KOPT-K1 (cell line): ENCODE data around the gene CLSTN2.

Experiments used
- H3K27ac ChIP-seq: fragments of 200-600 bp; sonication (generic); 2 replicates; pipeline ENCODE4 v1.5.1; 2016; ENCODE audit warnings: antibody characterized with exemption, mild to moderate bottlenecking, low read depth, low read length; ENCODE audit not compliant: poor library complexity, severe bottlenecking
- H3K36me3 ChIP-seq: fragments of 200-600 bp; sonication (generic); 2 replicates; pipeline ENCODE4 v1.5.1; 2017; ENCODE audit warnings: antibody characterized with exemption, mild to moderate bottlenecking, low read length, moderate library complexity; ENCODE audit not compliant: insufficient read depth
- H3K9me3 ChIP-seq: fragments of 200-600 bp; sonication (generic); 2 replicates; pipeline ENCODE4 v1.5.1; 2017; ENCODE audit warnings: antibody characterized with exemption, low read length, mild to moderate bottlenecking; ENCODE audit not compliant: insufficient read depth, poor library complexity, severe bottlenecking

Gene CLSTN2

DNA sequence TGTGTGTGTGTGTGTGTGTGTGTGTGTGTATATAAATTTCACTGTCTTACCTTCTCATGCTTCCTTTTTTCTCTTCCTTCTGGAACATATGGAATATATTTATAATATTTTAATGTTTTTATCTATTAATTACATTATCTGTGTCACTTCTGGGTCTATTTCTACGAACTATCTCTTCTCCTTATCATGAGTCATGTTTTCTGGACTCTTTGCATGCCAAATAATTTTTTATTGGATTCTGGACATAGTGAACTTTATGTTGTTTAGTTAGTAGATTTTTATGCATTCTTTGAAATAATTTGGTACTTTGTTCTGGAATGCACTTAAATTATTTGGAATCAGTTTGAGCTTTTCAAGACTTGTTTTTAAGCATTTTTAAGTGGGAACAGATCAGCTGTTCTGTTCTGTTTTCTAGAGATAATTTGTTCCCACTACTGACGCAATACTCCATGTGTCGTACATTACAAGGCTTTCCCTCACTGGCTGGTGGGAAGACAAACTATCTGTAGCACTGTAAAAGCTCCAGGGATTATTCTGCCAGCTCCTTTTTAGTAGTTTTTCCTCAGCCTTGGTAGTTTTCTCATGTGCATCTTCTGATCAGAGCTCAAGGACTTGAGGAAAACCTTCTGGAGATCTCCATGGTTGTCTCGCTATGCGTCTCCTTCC lies 302.0 kb downstream of the CLSTN2 start:
- no peak overlapping the region for H3K27ac ChIP-seq
- no peaks in the 10 kb centered on the region for H3K9me3 ChIP-seq

DNA sequence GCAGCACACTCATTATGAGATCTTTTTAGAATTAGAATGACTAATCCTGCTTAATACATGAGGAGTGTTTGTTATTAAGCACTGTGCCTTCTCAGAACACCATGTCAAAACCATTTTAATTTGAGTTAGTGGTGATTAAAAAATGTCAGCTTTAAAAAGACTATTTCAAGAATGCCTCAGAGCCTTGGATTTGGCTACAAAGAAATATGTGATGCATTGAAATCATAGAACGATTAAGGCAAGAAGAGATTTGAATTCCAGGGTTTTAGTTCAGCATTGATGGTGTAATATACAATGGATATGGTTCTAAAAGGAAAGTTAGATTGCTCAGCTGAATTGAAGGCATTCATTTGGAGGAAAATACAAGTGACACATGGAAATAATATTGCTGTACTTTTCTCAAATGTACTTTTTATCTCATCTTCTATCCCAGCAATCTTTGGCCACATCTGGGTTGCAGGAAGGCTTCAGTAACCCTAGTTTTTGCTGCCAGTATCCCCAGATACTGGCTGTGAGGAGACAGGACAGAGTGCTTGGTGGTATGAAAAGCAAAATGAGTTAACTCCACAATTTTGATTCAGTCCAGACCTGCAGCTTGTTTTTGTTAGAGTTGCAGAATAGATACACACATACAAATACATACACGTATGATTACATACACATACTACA lies 303.8 kb downstream of the CLSTN2 start:
- H3K27ac ChIP-seq: no peak overlapping the region
- no peaks in the 10 kb centered on the region for H3K36me3 ChIP-seq
- H3K9me3 ChIP-seq: no peaks in the 10 kb centered on the region

More for the DNA sequence above, 302.0 kb downstream of the CLSTN2 start:
- no peaks in the 10 kb centered on the region for H3K36me3 ChIP-seq

DNA sequence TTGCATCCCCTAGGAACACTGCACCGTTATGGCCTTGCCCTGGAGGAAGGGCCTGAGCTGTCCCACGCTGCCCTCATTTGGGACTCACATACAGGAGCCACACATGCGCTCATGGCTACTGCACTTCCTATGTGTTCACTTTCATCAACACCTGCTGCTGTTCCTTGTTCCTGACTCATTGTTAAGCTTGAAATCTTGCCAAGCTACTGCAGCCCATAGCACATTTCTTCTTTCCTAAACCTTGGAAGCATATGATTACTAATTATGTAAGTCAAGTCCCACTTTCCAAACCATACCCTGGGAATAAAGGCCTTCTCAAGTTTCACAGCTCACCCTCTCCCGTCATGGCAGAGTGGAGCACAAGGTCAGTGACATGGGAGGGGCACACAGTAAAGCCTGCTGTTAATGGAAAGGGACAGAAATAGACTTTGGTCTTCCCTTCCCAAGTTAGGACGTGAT lies 307.9 kb downstream of the CLSTN2 start:
- Histone ChIP-seq H3K27ac (no peak overlapping the region), H3K36me3 (no peaks in the 10 kb centered on the region)

DNA sequence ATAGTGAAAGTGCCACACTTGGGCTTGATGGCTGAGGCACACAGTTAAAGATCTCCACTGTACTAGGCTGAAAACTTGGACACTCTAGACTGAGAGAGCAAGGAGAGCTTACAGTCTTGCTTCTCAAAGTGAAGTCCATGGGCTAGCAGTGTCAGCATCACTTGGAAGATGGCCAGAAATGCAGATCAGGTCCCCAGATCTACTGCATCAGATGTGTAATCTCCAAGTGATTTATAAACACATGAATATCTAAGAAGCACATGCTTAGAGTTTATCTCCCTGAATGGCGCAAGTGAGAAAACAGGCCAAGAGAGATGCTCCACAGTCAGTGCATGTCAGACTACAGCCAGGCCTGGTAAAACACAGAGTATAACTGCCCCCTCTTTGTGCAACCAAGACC lies 308.6 kb downstream of the CLSTN2 start:
- Histone ChIP-seq H3K36me3 (no peaks in the 10 kb centered on the region), H3K27ac (no peak overlapping the region), H3K9me3 (no peaks in the 10 kb centered on the region)

More for the DNA sequence above, 307.9 kb downstream of the CLSTN2 start:
- no peaks in the 10 kb centered on the region for H3K9me3 ChIP-seq

DNA sequence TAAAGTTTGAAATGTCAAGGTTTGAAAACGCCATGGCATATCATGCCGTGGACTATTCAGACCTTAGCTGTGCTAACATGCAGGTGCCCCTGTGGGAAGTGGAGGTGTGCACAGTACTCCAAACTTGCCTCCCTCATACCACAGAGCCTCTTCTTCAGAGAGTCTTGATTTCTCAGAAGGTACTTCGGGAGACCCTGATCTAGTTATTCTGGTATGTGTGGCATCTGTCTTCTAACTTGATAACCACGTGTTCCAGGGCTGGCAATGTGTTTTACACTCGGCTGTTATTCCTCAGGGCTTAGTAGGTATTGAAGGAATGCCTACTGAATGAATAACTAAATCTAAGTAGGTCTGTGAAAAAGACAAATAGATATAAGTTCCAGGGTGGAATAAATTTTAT lies 309.9 kb downstream of the CLSTN2 start:
- H3K27ac ChIP-seq: no peak overlapping the region
- H3K9me3 ChIP-seq: no peaks in the 10 kb centered on the region
- no peaks in the 10 kb centered on the region for H3K36me3 ChIP-seq

DNA sequence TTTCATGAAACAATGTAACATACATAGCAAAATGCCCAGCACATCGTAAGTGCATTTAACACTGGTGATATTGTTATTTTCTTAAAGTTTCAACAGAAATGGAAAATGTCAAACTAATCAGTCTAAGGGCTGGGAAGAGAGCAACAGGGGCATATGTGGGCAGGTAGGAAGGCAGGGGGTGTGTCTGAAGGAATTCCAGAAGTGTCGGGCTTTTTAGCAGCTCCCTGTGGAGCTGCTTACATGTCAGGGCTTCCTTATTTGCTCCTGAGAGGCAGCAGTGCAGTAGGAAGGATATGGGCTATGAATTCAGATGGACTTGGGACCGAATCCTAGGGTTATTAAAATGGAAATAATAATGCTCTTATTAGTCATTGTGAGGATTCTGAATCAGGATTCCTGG lies 311.6 kb downstream of the CLSTN2 start:
- H3K36me3 ChIP-seq: no peaks in the 10 kb centered on the region
- no peaks in the 10 kb centered on the region for H3K9me3 ChIP-seq
- H3K27ac ChIP-seq: no peak overlapping the region

DNA sequence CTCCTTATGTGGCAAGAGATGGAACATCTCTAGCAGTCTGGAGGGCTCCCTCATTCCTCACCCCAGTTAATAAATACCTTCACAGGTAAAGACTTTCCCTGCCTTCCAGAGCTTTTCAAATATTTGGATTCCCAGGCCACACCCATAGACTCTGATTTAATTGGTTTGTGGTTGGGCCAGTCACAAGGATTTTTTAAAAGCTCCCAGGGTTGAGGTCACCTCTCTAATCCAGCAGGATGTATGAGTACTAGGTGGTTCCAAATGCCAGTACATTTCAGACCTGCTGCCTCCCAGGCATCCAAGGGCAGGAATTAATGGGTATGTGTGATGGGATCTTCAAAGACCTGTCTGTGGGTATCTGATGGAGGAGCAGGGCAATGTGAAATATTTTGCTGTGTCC lies 312.8 kb downstream of the CLSTN2 start:
- Histone ChIP-seq H3K9me3 (no peaks in the 10 kb centered on the region), H3K27ac (no peak overlapping the region), H3K36me3 (no peaks in the 10 kb centered on the region)

DNA sequence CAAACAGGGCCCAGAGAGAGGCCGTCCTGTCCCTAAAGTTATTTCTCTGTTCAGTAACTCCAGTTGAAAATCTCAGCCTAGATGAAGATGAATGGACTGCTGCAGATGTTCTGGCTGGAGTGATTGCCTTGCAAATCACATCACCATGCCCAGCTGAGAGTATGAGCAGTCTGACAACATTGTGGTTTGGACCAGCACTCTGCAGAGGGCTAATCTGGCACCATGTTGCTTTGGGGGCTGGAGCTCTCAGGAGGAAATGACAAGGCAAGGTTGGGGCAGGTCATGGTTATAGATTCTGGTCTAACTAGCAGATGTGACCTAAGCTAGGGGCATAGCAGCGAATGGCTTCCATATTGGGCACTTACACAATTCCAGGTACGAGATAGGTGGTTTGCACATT lies 314.2 kb downstream of the CLSTN2 start:
- H3K9me3 ChIP-seq: no peaks in the 10 kb centered on the region
- no peaks in the 10 kb centered on the region for H3K36me3 ChIP-seq
- no peak overlapping the region for H3K27ac ChIP-seq

DNA sequence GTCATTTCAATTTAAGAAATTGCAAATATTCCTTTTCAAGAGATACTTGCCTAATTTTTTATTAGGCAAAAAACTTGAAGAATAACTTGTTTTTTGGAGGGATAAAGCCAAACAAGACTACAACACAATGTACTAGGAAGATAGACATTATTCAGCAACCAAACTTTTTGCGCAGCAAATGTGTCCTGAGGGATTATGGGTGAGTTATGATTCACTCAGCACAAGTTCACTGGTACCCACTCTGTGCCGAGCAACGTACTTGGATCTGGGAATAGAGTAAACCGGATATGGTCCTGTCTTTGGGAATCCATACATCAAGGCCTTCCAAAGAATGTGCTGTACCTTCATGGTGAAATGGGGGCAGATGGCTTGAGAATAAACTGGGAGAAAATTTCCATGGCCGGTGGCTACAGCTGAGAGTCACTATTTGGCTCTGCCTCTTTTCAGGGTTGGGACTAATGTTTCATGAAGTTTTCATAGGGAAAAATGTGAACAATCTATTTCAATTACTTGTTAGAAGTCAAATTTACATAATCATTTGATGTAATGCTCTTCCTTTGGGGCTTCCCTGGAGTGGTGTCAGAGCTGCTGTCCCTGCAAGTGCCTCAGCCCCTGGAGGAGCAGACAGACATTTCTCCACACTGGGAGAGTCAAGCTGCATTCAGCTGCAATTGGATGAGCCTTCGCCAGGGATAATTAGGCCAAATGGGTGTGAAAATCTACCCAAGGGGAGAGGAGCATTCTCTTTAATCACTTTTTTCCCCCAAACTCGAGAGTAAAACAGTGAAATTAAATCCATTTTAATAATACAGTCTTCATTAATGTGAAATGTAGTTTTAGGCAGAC lies 315.2 kb downstream of the CLSTN2 start:
- H3K36me3 ChIP-seq: no peaks in the 10 kb centered on the region
- no peaks in the 10 kb centered on the region for H3K9me3 ChIP-seq

DNA sequence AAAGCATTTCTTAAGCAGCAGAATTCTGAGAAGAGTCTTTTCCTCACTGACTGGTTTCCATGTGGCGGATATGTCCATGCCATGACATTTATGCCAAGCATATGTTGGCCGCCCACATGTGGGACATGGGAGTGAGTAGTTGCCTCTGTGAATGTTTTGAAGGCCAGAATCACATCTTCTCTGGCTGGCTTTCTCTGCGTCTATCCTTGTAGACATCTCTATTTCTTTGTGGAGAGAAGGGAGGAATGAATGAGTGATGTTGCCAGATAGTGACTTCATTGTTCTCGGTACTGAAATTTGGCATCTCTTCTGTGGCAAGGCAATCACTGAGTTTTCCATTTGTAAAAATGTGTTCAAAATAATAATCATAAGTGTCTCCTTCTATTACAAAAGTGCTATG lies 316.0 kb downstream of the CLSTN2 start:
- Histone ChIP-seq H3K36me3 (no peaks in the 10 kb centered on the region), H3K27ac (no peak overlapping the region), H3K9me3 (no peaks in the 10 kb centered on the region)

More for the DNA sequence above, 315.2 kb downstream of the CLSTN2 start:
- no peak overlapping the region for H3K27ac ChIP-seq

DNA sequence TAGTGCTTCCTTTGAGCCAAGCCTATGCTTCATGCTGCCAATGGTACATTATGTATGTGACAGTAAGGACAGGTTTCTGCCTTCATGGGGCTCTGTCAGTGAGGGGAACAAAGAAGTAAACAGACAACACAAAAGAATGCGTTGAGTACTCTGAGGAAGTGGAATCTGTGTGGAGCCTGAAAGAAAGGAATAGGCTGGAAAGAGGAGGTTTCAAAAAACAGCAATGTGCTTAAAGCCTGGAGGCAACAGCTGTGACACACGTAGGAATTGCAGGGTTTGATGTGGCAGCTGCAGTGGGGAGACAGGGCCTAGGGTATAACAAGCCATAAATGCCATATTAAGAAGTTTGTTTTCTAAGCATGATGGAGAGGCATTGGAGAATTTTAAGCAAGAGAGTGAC lies 316.7 kb downstream of the CLSTN2 start:
- no peak overlapping the region for H3K27ac ChIP-seq
- H3K9me3 ChIP-seq: no peaks in the 10 kb centered on the region
- H3K36me3 ChIP-seq: no peaks in the 10 kb centered on the region

DNA sequence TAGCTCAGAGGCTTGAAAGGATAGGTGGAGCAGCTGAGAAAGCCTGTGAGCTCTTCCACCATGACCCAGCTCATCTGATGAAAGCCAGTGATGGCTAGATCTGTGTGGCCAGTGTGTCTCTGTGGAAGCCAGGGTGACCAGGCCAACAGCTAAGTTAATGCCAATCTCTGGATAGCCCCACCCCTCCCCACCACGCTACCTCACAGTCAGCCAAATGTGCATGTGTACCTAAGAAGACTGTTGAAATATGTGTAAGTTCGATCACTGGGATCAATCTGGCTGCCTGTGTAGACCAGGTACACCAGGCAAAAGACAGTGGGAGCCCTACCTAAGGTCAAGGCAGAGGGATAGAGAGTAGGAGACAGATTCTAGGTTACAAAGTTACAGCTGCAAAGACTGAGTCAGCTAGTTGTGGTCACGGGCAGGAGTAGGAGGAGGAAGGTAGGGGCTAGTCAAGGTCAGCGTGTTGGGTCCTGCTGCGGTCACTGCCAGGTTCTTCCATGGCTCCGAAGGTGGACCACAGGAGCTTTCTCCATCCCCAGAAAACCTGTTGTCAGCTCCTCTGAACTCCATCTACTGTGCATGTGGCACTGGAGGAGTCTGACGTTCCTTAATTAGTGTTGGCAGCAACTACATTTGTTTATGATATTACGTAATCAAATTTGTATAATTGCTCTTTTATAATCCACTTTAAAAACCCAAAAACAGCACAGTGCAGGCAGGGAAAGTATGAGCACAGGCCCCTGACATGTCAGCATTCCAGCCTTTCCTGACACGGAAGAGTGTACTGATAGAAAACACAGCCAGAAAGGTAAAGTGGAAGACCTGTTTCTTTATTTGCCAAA lies 318.0 kb downstream of the CLSTN2 start:
- H3K27ac ChIP-seq: no peak overlapping the region
- no peaks in the 10 kb centered on the region for H3K36me3 ChIP-seq
- H3K9me3 ChIP-seq: no peaks in the 10 kb centered on the region

DNA sequence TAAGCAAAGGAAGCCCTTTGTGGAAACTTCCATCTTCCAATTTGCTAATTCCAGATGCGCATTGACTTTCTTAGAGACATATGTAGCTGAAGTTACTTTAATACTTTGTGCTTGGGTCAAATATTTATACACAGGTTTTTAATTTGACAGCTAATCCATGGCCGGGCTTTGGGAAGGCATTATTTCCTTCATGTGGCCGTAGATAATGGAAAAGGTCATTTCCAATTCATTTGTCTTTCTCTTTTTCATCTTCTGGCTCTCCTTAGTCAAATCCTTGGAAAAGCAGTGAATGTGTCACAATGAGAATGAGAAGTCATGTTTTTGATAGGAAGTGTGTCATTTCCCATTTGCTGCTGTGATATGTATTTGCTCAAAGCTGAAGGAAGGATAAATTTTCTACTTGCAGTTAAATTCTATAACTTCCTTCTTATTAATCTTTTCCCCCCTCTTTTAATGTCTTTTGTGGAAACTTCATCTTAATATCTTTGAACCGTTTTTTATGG lies 323.3 kb downstream of the CLSTN2 start:
- Histone ChIP-seq H3K36me3 (no peaks in the 10 kb centered on the region), H3K9me3 (no peaks in the 10 kb centered on the region), H3K27ac (no peak overlapping the region)

DNA sequence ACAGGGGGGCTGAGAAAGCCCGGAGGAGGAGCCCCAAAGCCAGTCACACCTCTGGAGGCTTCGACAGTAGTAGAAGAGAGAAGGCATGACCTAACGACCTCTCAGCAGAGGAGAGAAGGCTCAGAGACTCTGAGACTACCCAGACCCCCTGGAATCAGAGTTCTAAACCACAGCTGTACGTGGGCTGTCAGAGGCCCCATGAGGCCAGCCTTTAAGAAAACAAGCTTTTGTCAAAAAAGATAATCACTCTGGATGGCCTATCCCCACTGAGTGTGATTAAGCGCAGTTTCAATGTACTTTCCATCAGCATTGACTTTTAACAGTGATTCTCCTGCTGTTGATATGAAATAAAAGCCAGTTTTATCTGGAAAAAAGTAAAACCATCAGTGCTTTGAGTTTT lies 330.3 kb downstream of the CLSTN2 start:
- H3K27ac ChIP-seq: no peak overlapping the region
- H3K36me3 ChIP-seq: no peaks in the 10 kb centered on the region
- no peaks in the 10 kb centered on the region for H3K9me3 ChIP-seq
